ENCODE data around the gene FHL2.

Gene FHL2

GRCh38 chr2:105391763-105392662, 6.8 kb downstream of the FHL2 start:
- Histone ChIP-seq H3K9me3 (no peaks in the 10 kb centered on the region), H3K27me3 (no peaks in the 10 kb centered on the region), H3K4me1 (peaks cover 0 to 86% (median 17%) of the 10 kb centered on the region in 4 donors), H3K4me3 (no peak overlapping the region), H3K27ac (no peak overlapping the region), H3K36me3 (no peaks in the 10 kb centered on the region)
- DNase-seq = no peak
- intact Hi-C loops (cut with DNase I; ENCODE audit: low total_unique reads) = no loop called here
- TF ChIP-seq CTCF (IDR thresholded peaks at IDR 0.05) = no peak

GRCh38 chr2:105391058-105391627, 7.7 kb downstream of the FHL2 start:
- peaks cover 0 to 77% (median 17%) of the 10 kb centered on the region in 4 donors for H3K4me1 ChIP-seq
- no peaks in the 10 kb centered on the region for H3K27me3 ChIP-seq
- H3K27ac ChIP-seq = no peak overlapping the region
- H3K36me3 ChIP-seq = peaks cover 3% of the 10 kb centered on the region in 3 donors
- TF ChIP-seq CTCF (IDR thresholded peaks at IDR 0.05) = no peak
- intact Hi-C loops (cut with DNase I; ENCODE audit: low total_unique reads) = no loop called here
- DNase-seq = no peak
- no peaks in the 10 kb centered on the region for H3K9me3 ChIP-seq
- no peak overlapping the region for H3K4me3 ChIP-seq

- peak in 1 of 2 donors; percentile 29 for DNase-seq
- Histone ChIP-seq H3K27ac (no peak overlapping the region), H3K27me3 (no peaks in the 10 kb centered on the region), H3K36me3 (peaks cover 10% of the 10 kb centered on the region in 3 donors), H3K9me3 (no peaks in the 10 kb centered on the region), H3K4me3 (no peak overlapping the region), H3K4me1 (peaks cover 0 to 70% (median 17%) of the 10 kb centered on the region in 4 donors)
- TF ChIP-seq CTCF (IDR thresholded peaks at IDR 0.05) = no peak
- intact Hi-C loops (cut with DNase I; ENCODE audit: low total_unique reads) = no loop called here
These were observed 8.4 kb downstream of the FHL2 start for GRCh38 chr2:105390454-105390853.

- Histone ChIP-seq H3K36me3 (peaks cover 18 to 25% (median 25%) of the 10 kb centered on the region in 3 donors), H3K27ac (peak overlapping the region in 1 of 2 donors; percentile 21), H3K4me3 (no peak overlapping the region), H3K4me1 (peaks cover 0 to 62% (median 18%) of the 10 kb centered on the region in 4 donors), H3K9me3 (no peaks in the 10 kb centered on the region), H3K27me3 (no peaks in the 10 kb centered on the region)
- no peak for TF ChIP-seq CTCF (IDR thresholded peaks at IDR 0.05)
- no peak for DNase-seq
- intact Hi-C loops (cut with DNase I; ENCODE audit: low total_unique reads) = no loop called here
These were observed 9.9 kb downstream of the FHL2 start for GRCh38 chr2:105388971-105389381.

- H3K27ac ChIP-seq = no peak overlapping the region
- intact Hi-C loops (cut with DNase I; ENCODE audit: low total_unique reads) = no loop called here
- no peaks in the 10 kb centered on the region for H3K27me3 ChIP-seq
- no peaks in the 10 kb centered on the region for H3K9me3 ChIP-seq
- peaks cover 0 to 64% (median 22%) of the 10 kb centered on the region in 4 donors for H3K4me1 ChIP-seq
- H3K4me3 ChIP-seq = no peak overlapping the region
- no peak for DNase-seq
- TF ChIP-seq CTCF (IDR thresholded peaks at IDR 0.05) = no peak
- H3K36me3 ChIP-seq = peaks cover 18 to 37% (median 31%) of the 10 kb centered on the region in 3 donors
These were observed 11.6 kb downstream of the FHL2 start for GRCh38 chr2:105387225-105387624.
